Endothelial cell of umbilical vein (primary cell): ENCODE data around the gene RRP36.

Experiments
- CTCF ChIP-seq, 2 donors: IDR thresholded peaks; 1 replicate in 1 of 2; 2 replicates in 1 of 2; pipeline ENCODE4 v1.5.1; 2011; ENCODE audit warnings: low read length in 2 of 2, mild to moderate bottlenecking in 2 of 2, moderate library complexity in 2 of 2, control low read depth in 1 of 2, inconsistent platforms in 1 of 2, low read depth in 1 of 2; ENCODE audit not compliant: insufficient read depth in 1 of 2; ENCODE audit errors: extremely low read depth in 1 of 2
- EZH2 ChIP-seq: IDR thresholded peaks from 2 replicates; pipeline ENCODE4 v1.6.1; 2012; ENCODE audit warnings: borderline replicate concordance, low read depth, mild to moderate bottlenecking, moderate library complexity, low read length, inconsistent platforms; ENCODE audit not compliant: severe bottlenecking
- FOS ChIP-seq: IDR thresholded peaks from 2 replicates; pipeline ENCODE4 v1.6.1; 2011; ENCODE audit warnings: mild to moderate bottlenecking, low read length, moderate library complexity, borderline replicate concordance; ENCODE audit not compliant: insufficient read depth
- GATA2 ChIP-seq: IDR thresholded peaks from 2 replicates; pipeline ENCODE4 v1.7.0; 2011; ENCODE audit warnings: low read depth, mild to moderate bottlenecking, moderate library complexity, mixed read lengths, low read length; ENCODE audit not compliant: insufficient read length, insufficient read depth
- JUN ChIP-seq: IDR thresholded peaks from 2 replicates; pipeline ENCODE4 v1.6.1; 2011; ENCODE audit warnings: borderline replicate concordance, low read depth; ENCODE audit not compliant: insufficient read length, insufficient read depth
- MYC ChIP-seq: IDR thresholded peaks from one replicate; pipeline ENCODE4 v1.6.1; 2011; ENCODE audit warnings: mild to moderate bottlenecking, low read depth, low read length
- POLR2A ChIP-seq: IDR thresholded peaks from 2 replicates; pipeline ENCODE4 v1.6.1; 2012; ENCODE audit warnings: low read depth, mild to moderate bottlenecking, control low read depth, low read length
- POLR2AphosphoS5 ChIP-seq: IDR thresholded peaks from 2 replicates; pipeline ENCODE4 v1.6.1; 2012; ENCODE audit warnings: low read depth, mild to moderate bottlenecking, control low read depth, low read length, moderate library complexity; ENCODE audit not compliant: insufficient read depth
- TF ChIP-seq, protein P1 (sequence below): IDR thresholded peaks from 2 replicates; pipeline ENCODE4 v1.6.1; 2011; ENCODE audit not compliant: insufficient read depth, insufficient read length

GRCh38 chr6:42988486-42989020 lies 32.9 kb upstream of the RRP36 start:
- no peak for TF ChIP-seq CTCF (IDR thresholded peaks at IDR 0.05; ENCODE audit: extremely low read depth in 1 of 2, insufficient read depth in 1 of 2, low read depth in 1 of 2, low read length in 2 of 2)
- no peak for TF ChIP-seq POLR2A
- no peak for TF ChIP-seq POLR2AphosphoS5
- TF ChIP-seq FOS = no peak
- no peak for TF ChIP-seq EZH2
- TF ChIP-seq, protein P1, sequence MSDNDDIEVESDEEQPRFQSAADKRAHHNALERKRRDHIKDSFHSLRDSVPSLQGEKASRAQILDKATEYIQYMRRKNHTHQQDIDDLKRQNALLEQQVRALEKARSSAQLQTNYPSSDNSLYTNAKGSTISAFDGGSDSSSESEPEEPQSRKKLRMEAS = no peak
- TF ChIP-seq GATA2 = no peak
- no peak for TF ChIP-seq JUN
- TF ChIP-seq MYC = no peak
